ENCODE results near the gene MRM3.

MRM3 gene

GRCh38 chr17:752002-752619 is 30.0 kb upstream of the MRM3 start, which contains the start of gene GEMIN4 (continued):
- TF ChIP-seq PRDM6 (tag by site-specific recombination; IDR thresholded peaks at IDR 0.05) (no peak), ZNF664 (tag by site-specific recombination; IDR thresholded peaks at IDR 0.05) (no peak), ZBTB26 (tag by site-specific recombination; optimal IDR thresholded peaks at IDR 0.05) (peak; percentile 95), ZBTB1 (tag by site-specific recombination; IDR thresholded peaks at IDR 0.05) (peak; percentile 57; the same call in 1 of the 2 replicates), ZNF791 (tag by site-specific recombination; IDR thresholded peaks at IDR 0.05) (no peak), ZNF223 (tag by site-specific recombination; IDR thresholded peaks at IDR 0.05) (no peak), ZNF280D (tag by site-specific recombination; IDR thresholded peaks at IDR 0.05) (0 out of 2 replicates have a peak, but pooled peaks have one; percentile 46), ZNF692 (tag by site-specific recombination; IDR thresholded peaks at IDR 0.05) (peak; percentile 47), PRDM4 (tag by site-specific recombination; IDR thresholded peaks at IDR 0.05) (no peak; the same call in 1 of the 2 replicates)

DNA sequence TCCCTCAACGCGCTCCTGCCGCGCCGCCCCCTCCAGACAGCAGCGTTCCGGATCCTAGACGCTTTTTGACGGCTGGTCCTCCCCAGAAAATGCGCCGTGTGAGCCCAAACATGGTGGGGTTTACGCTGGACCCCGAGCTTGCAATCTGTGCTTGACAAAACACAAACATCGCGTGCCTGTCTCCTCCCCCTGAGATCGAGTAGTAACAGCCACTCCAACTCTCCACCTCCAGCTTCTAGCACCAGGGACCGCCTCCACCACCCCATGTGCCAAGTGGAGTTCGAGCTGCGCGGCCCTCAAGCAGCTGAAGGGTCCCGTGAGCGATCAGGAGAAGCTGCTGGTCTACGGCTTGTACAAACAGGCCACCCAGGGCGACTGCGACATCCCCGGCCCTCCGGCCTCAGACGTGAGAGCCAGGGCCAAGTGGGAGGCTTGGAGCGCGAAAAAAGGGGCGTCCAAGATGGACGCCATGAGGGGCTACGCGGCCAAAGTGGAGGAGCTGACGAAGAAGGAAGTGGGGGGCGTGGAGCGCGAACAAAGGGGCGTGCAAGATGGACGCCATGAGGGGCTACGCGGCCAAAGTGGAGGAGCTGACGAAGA is 29.4 kb upstream of the MRM3 start:
- Histone ChIP-seq H3K9me3 (ENCODE audit: control insufficient read depth, insufficient read depth, low read depth, low read length) (no peaks in the 10 kb centered on the region), H3K4me1 (ENCODE audit: control insufficient read depth, insufficient read depth, low read length) (peaks cover 3% of the 10 kb centered on the region; the same call in 1 of the 2 replicates), H3K36me3 (ENCODE audit: control insufficient read depth in 2 of 2, insufficient read depth in 1 of 2, low read length in 2 of 2) (peaks cover 10 to 42% of the 10 kb centered on the region in 2 experiments; a peak in 2 of 3 replicates), H3K4me3 (ENCODE audit: low read depth, low read length) (peak overlapping the region; percentile 65), H3K27ac (ENCODE audit: extremely low read depth, low read depth, low read length) (peak overlapping the region; percentile 90)
- CTCF ChIA-PET = interaction anchor here (0.6 to 1.5 kb wide), 19 partner anchors 9 to 348 kb away, joined by 3 to 5 read pairs (median 3); partner anchors contain the start of genes NXN and VPS53
- POLR2A ChIA-PET = interaction anchor here (0.5 to 1.3 kb wide), 7 partner anchors 9 to 787 kb away, joined by 3 to 7 read pairs (median 3); no protein-coding TSS in a partner anchor
- 0 out of 2 replicates have a peak, but pooled peaks have one; percentile 21 for TF ChIP-seq ZBTB48 (tag by site-specific recombination; IDR thresholded peaks at IDR 0.05)
- TF ChIP-seq PATZ1 (tag by site-specific recombination; IDR thresholded peaks at IDR 0.05) = peak; percentile 14; the same call in 1 of the 2 replicates
- TF ChIP-seq ZNF501 (tag by site-specific recombination; IDR thresholded peaks at IDR 0.05) = peak; percentile 21
- peak; percentile 89 for TF ChIP-seq ZBTB11 (tag by site-specific recombination; conservative IDR thresholded peaks at IDR 0.05; ENCODE audit: low read depth)
- 0 out of 2 replicates have a peak, but pooled peaks have one; percentile 1 for TF ChIP-seq ZNF629 (tag by site-specific recombination; IDR thresholded peaks at IDR 0.05)
- 0 out of 2 replicates have a peak, but pooled peaks have one; percentile 0 for TF ChIP-seq ZNF324 (tag by site-specific recombination; IDR thresholded peaks at IDR 0.05)
- TF ChIP-seq ZNF645 (tag by site-specific recombination; IDR thresholded peaks at IDR 0.05) = 0 out of 2 replicates have a peak, but pooled peaks have one; percentile 23

Data from HEK293 (cell line).